HCT116 (cell line): ENCODE data around the gene TOMM40. TPM values are rescaled to one million over a fixed set of nuclear protein-coding genes. Genes with fewer than 3 reads are reported as not detected.

Experiments
- ATAC-seq: fragments of 200-7000 bp; cut with Tn5 transposase; 2 replicates; pipeline ENCODE4 v1.9.1; 2020; ENCODE audit warnings: mild to moderate bottlenecking, moderate library complexity
- BruUV-seq: library from RNA; stranded (reverse); fragments of 400-500 nt; replicated peaks from 2 replicates; lab custom pipeline; 2021; lab: Mats Ljungman, UMichigan
- CTCF ChIA-PET: fragments of 300-600 bp; sonication (Branson Sonifier 250); formaldehyde crosslinking; loops from one replicate; lab custom pipeline; 2021; ENCODE audit warnings: antibody characterized with exemption; lab: Charles Lee
- POLR2A ChIA-PET: fragments of 300-600, 350-600 bp; sonication (Branson Sonifier 250); formaldehyde crosslinking; loops from one replicate; lab custom pipeline; 2021; ENCODE audit warnings: antibody characterized with exemption; lab: Charles Lee
- RAD21 ChIA-PET, 2 experiments: fragments of 300-600 bp; sonication (Branson Sonifier 250); formaldehyde crosslinking; loops; one replicate each; lab custom pipeline; 2023; ENCODE audit warnings: low total read pairs in 2 of 2; ENCODE audit not compliant: uncharacterized antibody in 2 of 2, unreplicated experiment in 2 of 2, low non-redundant PET in 1 of 2; lab: Charles Lee
- DNase-seq: peaks from one replicate; pipeline ENCODE4 v3.0.0-alpha.2; 2010; ENCODE audit warnings: low read depth, low spot score
- H2AFZ ChIP-seq: fragments of 200-600 bp; shearing (Covaris generic), sonication (generic); 2 replicates; pipeline ENCODE4 v1.6.1; 2017; ENCODE audit warnings: low read depth, mixed run types, mixed read lengths, antibody characterized with exemption, low read length; ENCODE audit not compliant: poor library complexity, severe bottlenecking
- H3K27ac ChIP-seq: 2 replicates; pipeline ENCODE4 v1.5.1; 2012; ENCODE audit warnings: low read depth, low read length
- H3K27me3 ChIP-seq: fragments of 200-600 bp; sonication (generic); 2 replicates; pipeline ENCODE4 v1.6.1; 2016; ENCODE audit warnings: mixed run types, low read length, mixed read lengths; ENCODE audit not compliant: insufficient read depth
- H3K36me3 ChIP-seq, 2 experiments: fragments of 200-500 bp in 1 of 2; fragments of 200-600 bp in 1 of 2; sonication (Bioruptor generic) in 1 of 2; sonication (generic) in 1 of 2; 2 replicates each; pipeline versions ENCODE4 v1.5.1 to v1.6.1; 2014 to 2016; ENCODE audit warnings: low read length in 2 of 2, inconsistent platforms in 1 of 2, mixed read lengths in 1 of 2, mixed run types in 1 of 2; ENCODE audit not compliant: insufficient read depth in 2 of 2, control insufficient read depth in 1 of 2
- H3K4me1 ChIP-seq, 2 experiments: fragments of 200-600 bp in 1 of 2; sonication (generic) in 1 of 2; 2 replicates each; pipeline versions ENCODE4 v1.5.1 to v1.6.1; 2012 to 2017; ENCODE audit warnings: low read length in 2 of 2, inconsistent platforms in 1 of 2, mild to moderate bottlenecking in 1 of 2, mixed read lengths in 1 of 2, mixed run types in 1 of 2, moderate library complexity in 1 of 2; ENCODE audit not compliant: insufficient read depth in 2 of 2, control insufficient read depth in 1 of 2
- H3K4me2 ChIP-seq: fragments of 200-600 bp; sonication (generic); 2 replicates; pipeline ENCODE4 v1.6.1; 2017; ENCODE audit warnings: mixed run types, low read length, mixed read lengths
- H3K4me3 ChIP-seq, 2 experiments: fragments of 200-600 bp in 1 of 2; sonication (generic) in 1 of 2; replicated peaks in 1 of 2; 2 replicates each; pipeline ENCODE4 v1.5.1; 2011 to 2016; ENCODE audit warnings: low read length in 2 of 2, control low read depth in 1 of 2, low read depth in 1 of 2, mild to moderate bottlenecking in 1 of 2, mixed read lengths in 1 of 2, mixed run types in 1 of 2
- H3K79me2 ChIP-seq: fragments of 200-600 bp; sonication (generic); 2 replicates; pipeline ENCODE4 v1.6.1; 2017; ENCODE audit warnings: mild to moderate bottlenecking, mixed run types, low read length, moderate library complexity, mixed read lengths; ENCODE audit not compliant: insufficient read depth
- H3K9ac ChIP-seq: fragments of 200-600 bp; sonication (generic); 2 replicates; pipeline ENCODE4 v1.6.1; 2016; ENCODE audit warnings: low read length, mixed read lengths
- H3K9me2 ChIP-seq: fragments of 200-600 bp; sonication (generic), shearing (Covaris generic); 2 replicates; pipeline ENCODE4 v1.6.1; 2017; ENCODE audit warnings: mixed run types, mild to moderate bottlenecking, moderate library complexity; ENCODE audit not compliant: insufficient read depth
- H3K9me3 ChIP-seq, 2 experiments: fragments of 200-500 bp in 1 of 2; fragments of 200-600 bp in 1 of 2; sonication (Bioruptor generic) in 1 of 2; sonication (generic) in 1 of 2; 2 replicates each; pipeline ENCODE4 v1.6.1; 2014 to 2017; ENCODE audit warnings: low read length in 2 of 2, mixed read lengths in 2 of 2, inconsistent platforms in 1 of 2, low read depth in 1 of 2, mild to moderate bottlenecking in 1 of 2, mixed run types in 1 of 2, moderate library complexity in 1 of 2; ENCODE audit not compliant: control insufficient read depth in 1 of 2, insufficient read depth in 1 of 2
- H4K20me1 ChIP-seq: fragments of 200-600 bp; sonication (generic), shearing (Covaris generic); 2 replicates; pipeline ENCODE4 v1.6.1; 2017; ENCODE audit warnings: mixed run types, mild to moderate bottlenecking, moderate library complexity; ENCODE audit not compliant: insufficient read depth
- CBX3 ChIP-seq: IDR thresholded peaks from 2 replicates; pipeline ENCODE4 v1.6.1; 2012; ENCODE audit warnings: low read depth
- CTCF ChIP-seq, 3 experiments: fragments of 200-600 bp in 1 of 3; sonication (generic) in 1 of 3; IDR thresholded peaks in 2 of 3; conservative IDR thresholded peaks in 1 of 3; 2 replicates each; pipeline ENCODE4 v1.5.1; 2012 to 2017; ENCODE audit warnings: low read depth in 2 of 3, low read length in 2 of 3, antibody characterized with exemption in 1 of 3, borderline replicate concordance in 1 of 3, control low read depth in 1 of 3, mild to moderate bottlenecking in 1 of 3, mixed read lengths in 1 of 3, mixed run types in 1 of 3, moderate library complexity in 1 of 3; ENCODE audit not compliant: insufficient read depth in 1 of 3
- EGR1 ChIP-seq: IDR thresholded peaks from 2 replicates; pipeline ENCODE4 v1.6.1; 2012; ENCODE audit warnings: low read depth
- ELF1 ChIP-seq: IDR thresholded peaks from 2 replicates; pipeline ENCODE4 v1.6.1; 2012; ENCODE audit warnings: low read depth, borderline replicate concordance
- EZH2 ChIP-seq: fragments of 200-600 bp; sonication (generic); IDR thresholded peaks from 2 replicates; pipeline ENCODE4 v1.6.1; 2017; ENCODE audit warnings: antibody characterized with exemption, mixed run types
- EZH2phosphoT487 ChIP-seq: fragments of 200-600 bp; IDR thresholded peaks from 2 replicates; pipeline ENCODE4 v1.6.1; 2018; ENCODE audit warnings: antibody characterized with exemption, borderline replicate concordance
- FOSL1 ChIP-seq: IDR thresholded peaks from 2 replicates; pipeline ENCODE4 v1.6.1; 2012; ENCODE audit warnings: low read depth
- JUND ChIP-seq: IDR thresholded peaks from 2 replicates; pipeline ENCODE4 v1.6.1; 2012
- MAX ChIP-seq: IDR thresholded peaks from 2 replicates; pipeline ENCODE4 v1.6.1; 2012
- POLR2A ChIP-seq: IDR thresholded peaks from 2 replicates; pipeline ENCODE4 v1.7.0; 2011; ENCODE audit warnings: borderline replicate concordance; ENCODE audit not compliant: insufficient read depth, insufficient read length; ENCODE audit errors: extremely low read depth
- POLR2AphosphoS5 ChIP-seq: IDR thresholded peaks from 2 replicates; pipeline ENCODE4 v1.6.1; 2011; ENCODE audit warnings: mild to moderate bottlenecking, low read depth, low read length, moderate library complexity
- RAD21 ChIP-seq: IDR thresholded peaks from 2 replicates; pipeline ENCODE4 v1.6.1; 2012; ENCODE audit warnings: low read depth, mild to moderate bottlenecking
- TCF7L2 ChIP-seq: IDR thresholded peaks from 2 replicates; pipeline ENCODE4 v1.7.0; 2011; ENCODE audit warnings: borderline replicate concordance, inconsistent platforms; ENCODE audit not compliant: insufficient read depth, insufficient read length; ENCODE audit errors: extremely low read depth
- YY1 ChIP-seq: IDR thresholded peaks from 2 replicates; pipeline ENCODE4 v1.6.1; 2011; ENCODE audit warnings: low read length, low read depth, moderate library complexity, mild to moderate bottlenecking; ENCODE audit not compliant: insufficient replicate concordance; ENCODE audit errors: extremely low read depth
- ZFX ChIP-seq: fragments of 450-650 bp; IDR thresholded peaks from 2 replicates; pipeline ENCODE4 v1.6.1; 2017
- ZNF274 ChIP-seq: fragments of 200-500 bp; sonication (Bioruptor generic); IDR thresholded peaks from 2 replicates; pipeline ENCODE4 v1.6.1; 2014; ENCODE audit warnings: mild to moderate bottlenecking, low read depth, low read length, inconsistent platforms
- intact Hi-C: fragments of 100-400 bp; cut with micrococcal nuclease; formaldehyde crosslinking; loops from 2 replicates; pipeline ENCODE4 v1.10.0; 2022
- total RNA-seq: library from RNA; stranded (reverse); gene quantifications from one replicate; pipeline ENCODE4 v1.2.1, GENCODE V29; 2021; ENCODE audit not compliant: unreplicated experiment
- TF ChIP-seq, protein P1 (sequence below): IDR thresholded peaks from 2 replicates; pipeline ENCODE4 v1.6.1; 2011; ENCODE audit warnings: mild to moderate bottlenecking, low read length, moderate library complexity; ENCODE audit not compliant: insufficient replicate concordance; ENCODE audit errors: extremely low read depth
- TF ChIP-seq, protein P2 (sequence below): IDR thresholded peaks from 2 replicates; pipeline ENCODE4 v1.6.1; 2012

Gene TOMM40
- total RNA-seq, 1 experiment from 2014 or later: 178 TPM

- H3K79me2 ChIP-seq: no peaks in the 10 kb centered on the region
- RAD21 ChIA-PET: no interaction called here
- no peak overlapping the region for H3K27ac ChIP-seq
- TF ChIP-seq, protein P1, sequence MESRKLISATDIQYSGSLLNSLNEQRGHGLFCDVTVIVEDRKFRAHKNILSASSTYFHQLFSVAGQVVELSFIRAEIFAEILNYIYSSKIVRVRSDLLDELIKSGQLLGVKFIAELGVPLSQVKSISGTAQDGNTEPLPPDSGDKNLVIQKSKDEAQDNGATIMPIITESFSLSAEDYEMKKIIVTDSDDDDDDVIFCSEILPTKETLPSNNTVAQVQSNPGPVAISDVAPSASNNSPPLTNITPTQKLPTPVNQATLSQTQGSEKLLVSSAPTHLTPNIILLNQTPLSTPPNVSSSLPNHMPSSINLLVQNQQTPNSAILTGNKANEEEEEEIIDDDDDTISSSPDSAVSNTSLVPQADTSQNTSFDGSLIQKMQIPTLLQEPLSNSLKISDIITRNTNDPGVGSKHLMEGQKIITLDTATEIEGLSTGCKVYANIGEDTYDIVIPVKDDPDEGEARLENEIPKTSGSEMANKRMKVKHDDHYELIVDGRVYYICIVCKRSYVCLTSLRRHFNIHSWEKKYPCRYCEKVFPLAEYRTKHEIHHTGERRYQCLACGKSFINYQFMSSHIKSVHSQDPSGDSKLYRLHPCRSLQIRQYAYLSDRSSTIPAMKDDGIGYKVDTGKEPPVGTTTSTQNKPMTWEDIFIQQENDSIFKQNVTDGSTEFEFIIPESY: no peak
- TF ChIP-seq CBX3: no peak
- TF ChIP-seq ELF1: no peak
- no peak for TF ChIP-seq ZFX
- TF ChIP-seq TCF7L2: no peak
- TF ChIP-seq FOSL1: no peak
- no peak for TF ChIP-seq YY1
- no peak for TF ChIP-seq POLR2AphosphoS5
- no peak for TF ChIP-seq CTCF (IDR thresholded peaks at IDR 0.05 in 2 of 3, conservative IDR thresholded peaks at IDR 0.05 in 1 of 3; ENCODE audit: borderline replicate concordance in 1 of 3, insufficient read depth in 1 of 3, low read depth in 2 of 3, low read length in 2 of 3)
- no peak for TF ChIP-seq MAX
- no peak for TF ChIP-seq POLR2A
- no peak for TF ChIP-seq RAD21
- TF ChIP-seq ZNF274: no peak
- TF ChIP-seq, protein P2, sequence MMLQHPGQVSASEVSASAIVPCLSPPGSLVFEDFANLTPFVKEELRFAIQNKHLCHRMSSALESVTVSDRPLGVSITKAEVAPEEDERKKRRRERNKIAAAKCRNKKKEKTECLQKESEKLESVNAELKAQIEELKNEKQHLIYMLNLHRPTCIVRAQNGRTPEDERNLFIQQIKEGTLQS: no peak
- no peak for TF ChIP-seq JUND
- no peak for TF ChIP-seq EZH2
- no peak for TF ChIP-seq EZH2phosphoT487
- TF ChIP-seq EGR1: no peak
- TF ChIP-seq, all 23 proteins: peak for 0
- ChIA-PET POLR2A (no interaction called here), CTCF (interaction anchor here (0.7 kb wide), 1 partner anchor 280 kb away, joined by 3 read pairs; no protein-coding TSS in a partner anchor)
- DNase-seq: no peak
- Histone ChIP-seq H3K9me3 (no peaks in the 10 kb centered on the region), H3K9ac (no peak overlapping the region), H3K36me3 (0 out of 4 replicates have a peak, but pooled peaks cover 0 to 4% of the 10 kb centered on the region in 2 experiments), H3K4me1 (peaks cover 7 to 14% of the 10 kb centered on the region in 2 experiments), H3K4me3 (no peak overlapping the region), H3K27me3 (no peaks in the 10 kb centered on the region), H2AFZ (no peak overlapping the region), H4K20me1 (no peaks in the 10 kb centered on the region), H3K4me2 (no peak overlapping the region), H3K9me2 (no peaks in the 10 kb centered on the region)
- intact Hi-C loops: no loop called here
- no peak for ATAC-seq
- BruUV-seq: no TSS peak
These were observed 6.5 kb upstream of the TOMM40 start for GRCh38 chr19:44884566-44884965.
